Ecto neural progenitor cell (in vitro differentiated cells): Measurements from ENCODE around the gene PIF1.
A peak's percentile ranks its signal among the peaks of the same experiment; 100 is the strongest.
"Not testable (repeated sequence)": the region's sequence is repeated elsewhere in the genome, so short reads cannot be mapped to it uniquely, and the experiment has no call there.

Experiments used
- DNase-seq: peaks from one replicate; pipeline ENCODE4 v3.0.0-alpha.2; 2018; ENCODE audit warnings: low spot score

PIF1 gene

GRCh38 chr15:64809649-64810496, 15.6 kb downstream of the PIF1 start:
- DNase-seq, result peak; percentile 91

- DNase-seq, result no peak
Observed at GRCh38 chr15:64808785-64809453, 16.5 kb downstream of the PIF1 start.

DNA sequence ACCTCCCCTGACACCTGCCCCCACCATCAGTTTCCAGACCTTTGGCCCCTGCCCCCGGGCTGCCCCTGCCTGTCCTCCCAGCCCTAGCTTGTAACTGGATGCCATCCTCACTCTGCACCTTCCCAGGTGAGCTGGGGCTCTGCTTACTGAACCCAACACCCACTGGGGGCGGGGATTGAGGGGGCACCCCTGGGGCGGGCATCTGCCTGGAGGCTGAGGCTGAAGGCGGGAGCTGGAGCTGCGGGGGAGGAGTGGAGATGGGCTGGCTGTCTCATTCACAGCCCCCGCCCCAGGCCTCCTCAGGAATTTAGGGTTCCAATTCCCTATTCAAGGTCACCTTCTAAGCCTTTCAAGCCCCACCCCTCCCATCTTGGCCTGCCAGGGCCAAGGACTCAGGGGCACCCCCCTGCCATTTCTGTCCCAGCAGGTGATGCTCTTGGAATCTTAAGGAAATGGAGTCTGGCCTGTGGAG, 17.7 kb downstream of the PIF1 start:
- DNase-seq, result peak; percentile 55

- DNase-seq, result peak; percentile 61
Observed at GRCh38 chr15:64807051-64807749, 18.2 kb downstream of the PIF1 start.

GRCh38 chr15:64806509-64806908, 18.9 kb downstream of the PIF1 start:
- no peak for DNase-seq

DNA sequence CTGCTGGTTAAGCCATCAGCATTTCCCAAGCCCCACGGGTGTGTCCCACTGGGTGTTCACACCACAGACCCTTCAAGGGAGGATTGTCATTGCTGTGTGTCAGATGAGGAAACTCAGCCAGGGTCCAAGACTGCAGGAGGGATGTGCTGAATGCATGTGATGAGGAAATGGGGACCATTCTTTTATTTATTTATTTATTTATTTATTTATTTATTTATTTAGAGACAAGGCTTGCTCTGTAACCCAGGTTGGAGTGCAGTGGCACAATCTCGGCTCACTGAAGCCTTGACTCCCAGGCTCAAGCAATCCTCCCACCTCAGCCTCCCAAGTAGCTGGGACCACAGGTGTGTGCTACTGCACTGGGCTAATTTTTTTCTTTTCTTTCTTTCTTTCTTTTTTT, 20.8 kb downstream of the PIF1 start:
- no peak for DNase-seq

- DNase-seq, result no peak
Observed at GRCh38 chr15:64803526-64803925, 21.9 kb downstream of the PIF1 start.

- DNase-seq, result no peak
Observed at GRCh38 chr15:64800476-64800875, 25.0 kb downstream of the PIF1 start.

GRCh38 chr15:64798905-64799304, 26.5 kb downstream of the PIF1 start:
- not testable (repeated sequence) for DNase-seq

- DNase-seq, result not testable (repeated sequence)
Observed at GRCh38 chr15:64795921-64796320, 29.5 kb downstream of the PIF1 start.

- not testable (repeated sequence) for DNase-seq
Observed at GRCh38 chr15:64795299-64795698, 30.1 kb downstream of the PIF1 start.

- no peak for DNase-seq
Observed at GRCh38 chr15:64792282-64792681, 33.2 kb downstream of the PIF1 start.

DNA sequence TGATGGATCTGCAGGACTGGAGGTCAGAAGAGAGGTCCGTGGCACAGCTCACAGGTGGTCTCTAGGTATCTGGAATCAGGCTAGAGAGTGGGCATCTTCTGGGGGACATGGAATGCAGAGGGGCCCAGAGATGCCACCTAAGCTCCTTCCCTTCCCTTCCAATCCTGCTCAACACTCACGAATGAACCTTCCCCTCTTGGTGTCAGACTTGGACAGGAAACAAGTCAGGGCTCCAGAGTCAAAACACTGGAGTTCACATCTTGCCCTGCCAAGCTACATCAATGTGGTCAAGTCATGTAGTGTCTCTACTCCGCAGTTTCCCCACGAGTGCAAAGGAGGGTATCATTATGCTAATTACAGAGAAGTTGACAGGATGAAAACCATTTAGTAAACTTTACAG, 34.0 kb downstream of the PIF1 start:
- DNase-seq, result no peak

GRCh38 chr15:64783796-64784195, 41.7 kb downstream of the PIF1 start:
- DNase-seq, result no peak

DNA sequence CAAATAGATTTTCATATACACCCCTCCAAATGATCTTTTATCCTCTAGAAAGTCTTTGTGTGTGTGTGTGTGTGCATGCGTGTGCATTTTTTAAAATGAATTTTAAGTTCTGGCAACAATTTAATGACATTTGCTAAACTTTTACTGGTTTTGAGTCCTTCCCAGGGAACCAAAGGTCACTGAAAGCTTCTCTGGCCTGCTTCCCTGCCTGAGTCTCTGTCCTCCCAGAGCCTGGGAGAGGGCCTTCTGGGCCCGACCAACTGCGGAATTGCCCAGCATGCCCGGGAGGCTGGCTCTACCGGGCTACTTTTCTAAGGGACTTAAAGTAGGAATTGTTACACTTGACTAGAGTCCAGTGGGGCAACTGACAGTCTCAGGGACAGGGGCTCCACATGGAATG, 42.7 kb downstream of the PIF1 start:
- no peak for DNase-seq

DNA sequence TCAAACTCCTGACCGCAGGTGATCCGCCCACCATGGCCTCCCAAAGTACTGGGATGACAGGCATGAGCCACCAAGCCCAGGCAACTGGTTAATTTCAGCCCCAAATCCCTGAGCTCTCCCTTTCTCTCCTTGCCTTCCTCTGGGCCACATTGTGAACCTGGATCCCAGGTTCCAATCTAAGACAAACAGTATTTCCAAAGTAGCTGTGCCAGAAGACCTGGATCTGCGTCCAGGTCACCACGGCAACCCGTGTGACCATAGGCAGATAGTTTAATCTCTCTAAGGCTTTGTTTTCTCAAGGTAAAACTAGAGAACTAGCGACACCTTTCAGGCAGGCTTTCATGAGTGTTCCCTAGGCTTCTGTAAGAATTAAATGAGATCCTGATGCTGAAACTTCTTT, 44.1 kb downstream of the PIF1 start:
- DNase-seq, result no peak

GRCh38 chr15:64780600-64781156, 44.8 kb downstream of the PIF1 start:
- DNase-seq, result no peak

GRCh38 chr15:64779630-64780029, 45.8 kb downstream of the PIF1 start:
- no peak for DNase-seq

- no peak for DNase-seq
Observed at GRCh38 chr15:64779024-64779423, 46.4 kb downstream of the PIF1 start.

- DNase-seq, result no peak
Observed at GRCh38 chr15:64776402-64776786, 49.1 kb downstream of the PIF1 start.

DNA sequence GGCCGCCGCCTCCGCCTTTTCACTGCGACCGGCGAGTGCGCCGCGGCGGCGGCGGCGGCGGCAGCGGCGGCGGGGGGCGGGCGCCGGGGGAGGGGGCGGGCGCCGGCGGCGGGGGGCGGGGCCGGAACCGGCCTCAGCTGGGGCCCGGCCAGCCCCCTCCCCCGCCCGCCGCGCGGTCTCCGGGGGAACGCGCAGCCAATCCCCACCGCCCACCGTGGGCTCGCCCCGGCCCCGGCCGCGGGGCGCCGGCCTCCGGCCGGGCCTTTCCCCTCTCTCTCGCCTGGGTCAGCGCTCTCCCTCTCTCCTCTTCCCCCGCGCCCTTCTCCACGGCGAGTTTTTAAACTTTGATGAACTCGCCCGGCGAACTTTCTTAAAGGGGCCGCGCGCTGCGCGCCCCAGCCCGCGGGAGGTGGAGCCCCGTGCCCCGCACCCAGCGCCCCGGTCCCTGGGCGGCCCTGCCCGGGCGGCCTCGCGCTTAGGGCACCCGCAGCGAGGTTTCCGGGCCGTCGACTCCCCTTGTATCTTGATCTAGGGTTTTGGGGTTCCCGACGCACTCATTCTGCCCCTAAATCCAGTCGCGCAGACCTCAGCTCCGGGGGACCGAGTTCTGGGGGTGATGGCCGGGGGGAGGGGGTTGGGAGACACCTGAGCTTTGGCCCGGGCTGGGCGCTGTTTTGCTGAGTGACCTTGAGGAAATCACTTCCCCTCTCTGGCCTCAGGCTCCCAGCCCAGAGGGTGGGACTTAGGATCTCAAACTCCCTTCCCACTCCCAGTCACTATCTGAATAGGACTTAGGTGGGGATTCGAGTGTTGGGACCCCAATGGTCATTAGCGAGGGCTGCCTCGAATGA, 49.7 kb downstream of the PIF1 start, which contains the start of gene RBPMS2:
Gene RBPMS2, minus strand, starts transcription at position 39 of the 851 bp plus-strand sequence. CDS start 270 bp downstream, outside the sequence.
- no peak for DNase-seq
